Hepatocyte (in vitro differentiated cells): Measurements from ENCODE around the gene KLK10.

Experiments used
- EZH2 ChIP-seq: fragments of 200-600 bp; sonication (generic); IDR thresholded peaks from 2 replicates; pipeline ENCODE4 v1.6.1; 2016; ENCODE audit warnings: antibody characterized with exemption, mild to moderate bottlenecking, borderline replicate concordance
- EZH2phosphoT487 ChIP-seq: fragments of 200-600 bp; sonication (generic); IDR thresholded peaks from one replicate; pipeline ENCODE4 v1.6.1; 2018; ENCODE audit warnings: antibody characterized with exemption, mild to moderate bottlenecking, low read depth, moderate library complexity; ENCODE audit not compliant: unreplicated experiment, severe bottlenecking
- TF ChIP-seq, protein P1 (sequence below): fragments of 200-600 bp; sonication (generic); IDR thresholded peaks from 2 replicates; pipeline ENCODE4 v1.5.1; 2016; ENCODE audit warnings: antibody characterized with exemption, mild to moderate bottlenecking; ENCODE audit not compliant: poor library complexity

DNA sequence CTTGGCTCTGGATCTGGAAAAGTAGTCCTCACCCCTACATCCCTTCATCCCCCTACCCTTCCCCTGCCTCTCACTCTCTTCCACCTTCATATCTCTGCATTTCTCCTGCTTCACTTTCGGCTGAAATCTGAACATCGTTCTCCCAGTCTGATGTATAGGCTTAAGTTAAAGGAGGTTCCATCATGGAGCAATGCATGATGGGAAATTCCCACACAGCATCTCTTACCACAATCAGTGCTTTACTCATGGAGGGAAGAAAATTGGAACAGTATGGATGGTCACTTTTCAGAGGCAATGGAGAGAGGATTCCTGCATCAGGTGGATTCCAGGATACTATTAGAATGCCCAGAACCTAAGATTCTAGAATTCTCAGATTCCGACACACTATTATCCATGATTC is 12.0 kb downstream of the KLK10 start:
- TF ChIP-seq EZH2 (no peak), EZH2phosphoT487 (no peak)
- TF ChIP-seq, protein P1, sequence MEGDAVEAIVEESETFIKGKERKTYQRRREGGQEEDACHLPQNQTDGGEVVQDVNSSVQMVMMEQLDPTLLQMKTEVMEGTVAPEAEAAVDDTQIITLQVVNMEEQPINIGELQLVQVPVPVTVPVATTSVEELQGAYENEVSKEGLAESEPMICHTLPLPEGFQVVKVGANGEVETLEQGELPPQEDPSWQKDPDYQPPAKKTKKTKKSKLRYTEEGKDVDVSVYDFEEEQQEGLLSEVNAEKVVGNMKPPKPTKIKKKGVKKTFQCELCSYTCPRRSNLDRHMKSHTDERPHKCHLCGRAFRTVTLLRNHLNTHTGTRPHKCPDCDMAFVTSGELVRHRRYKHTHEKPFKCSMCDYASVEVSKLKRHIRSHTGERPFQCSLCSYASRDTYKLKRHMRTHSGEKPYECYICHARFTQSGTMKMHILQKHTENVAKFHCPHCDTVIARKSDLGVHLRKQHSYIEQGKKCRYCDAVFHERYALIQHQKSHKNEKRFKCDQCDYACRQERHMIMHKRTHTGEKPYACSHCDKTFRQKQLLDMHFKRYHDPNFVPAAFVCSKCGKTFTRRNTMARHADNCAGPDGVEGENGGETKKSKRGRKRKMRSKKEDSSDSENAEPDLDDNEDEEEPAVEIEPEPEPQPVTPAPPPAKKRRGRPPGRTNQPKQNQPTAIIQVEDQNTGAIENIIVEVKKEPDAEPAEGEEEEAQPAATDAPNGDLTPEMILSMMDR = no peak
